Skeletal muscle tissue (tissue), 4 donors: ENCODE data around the gene PDE4B. TPM values are rescaled to one million over a fixed set of nuclear protein-coding genes. Genes with fewer than 3 reads are reported as not detected.
A peak's percentile ranks its signal among the peaks of the same experiment; 100 is the strongest.

Source experiments
- H3K27ac ChIP-seq: one replicate; pipeline ENCODE4 v1.7.0; 2013; ENCODE audit warnings: mild to moderate bottlenecking, low read depth, low read length, inconsistent platforms
- H3K27me3 ChIP-seq, 3 donors: one replicate each; pipeline ENCODE4 v1.7.0; 2013; ENCODE audit warnings: low read length in 3 of 3; ENCODE audit not compliant: control insufficient read depth in 3 of 3, insufficient read depth in 3 of 3
- H3K36me3 ChIP-seq, 3 donors: one replicate each; pipeline ENCODE4 v1.7.0; 2013; ENCODE audit warnings: low read length in 3 of 3; ENCODE audit not compliant: control insufficient read depth in 3 of 3, insufficient read depth in 3 of 3
- H3K4me1 ChIP-seq, 3 donors: one replicate each; pipeline ENCODE4 v1.7.0; 2013; ENCODE audit warnings: low read length in 3 of 3, mild to moderate bottlenecking in 3 of 3; ENCODE audit not compliant: control insufficient read depth in 3 of 3, insufficient read depth in 3 of 3
- H3K4me3 ChIP-seq, 3 donors: one replicate each; pipeline ENCODE4 v1.7.0; 2013; ENCODE audit warnings: low read length in 3 of 3
- H3K9ac ChIP-seq, 3 donors: one replicate each; pipeline ENCODE4 v1.7.0; 2013; ENCODE audit warnings: low read length in 3 of 3, mild to moderate bottlenecking in 3 of 3, moderate library complexity in 2 of 3, low read depth in 1 of 3
- H3K9me3 ChIP-seq, 3 donors: one replicate each; pipeline ENCODE4 v1.7.0; 2013; ENCODE audit warnings: low read length in 3 of 3; ENCODE audit not compliant: control insufficient read depth in 3 of 3
- total RNA-seq: library from RNA; depleted of rRNA; stranded (reverse); fragments of >200 nt; gene quantifications from one replicate; pipeline ENCODE4 v1.2.3, GENCODE V29; 2014
- donor health status: Osteomylitis.

Gene PDE4B
- total RNA-seq, 1 donor from 2014 or later = 26.6 TPM

DNA sequence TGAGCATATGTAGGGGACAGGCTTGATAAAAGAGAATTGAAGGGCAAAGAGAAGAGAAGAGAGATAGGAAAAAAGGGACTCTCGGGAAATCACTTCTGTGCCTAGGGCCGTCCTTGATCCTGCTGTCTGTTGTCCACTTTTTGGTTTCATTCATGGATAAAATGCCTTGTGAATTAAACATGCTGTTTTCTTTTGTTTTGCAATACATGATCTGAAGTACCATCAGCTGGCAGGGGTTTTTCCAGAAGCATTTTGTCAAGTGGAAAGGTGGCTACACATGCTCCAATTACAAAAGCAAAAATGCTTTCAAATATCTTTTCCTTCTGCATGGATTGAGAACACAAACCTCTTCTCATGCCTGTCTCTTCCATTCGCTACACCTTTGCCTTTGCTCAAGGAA is 361.7 kb downstream of the PDE4B start:
- no peaks in the 10 kb centered on the region for H3K27me3 ChIP-seq
- H3K4me1 ChIP-seq = no peaks in the 10 kb centered on the region
- no peak overlapping the region for H3K4me3 ChIP-seq
- no peak overlapping the region for H3K9ac ChIP-seq
- no peak overlapping the region for H3K27ac ChIP-seq
- no peaks in the 10 kb centered on the region for H3K36me3 ChIP-seq
- no peaks in the 10 kb centered on the region for H3K9me3 ChIP-seq

DNA sequence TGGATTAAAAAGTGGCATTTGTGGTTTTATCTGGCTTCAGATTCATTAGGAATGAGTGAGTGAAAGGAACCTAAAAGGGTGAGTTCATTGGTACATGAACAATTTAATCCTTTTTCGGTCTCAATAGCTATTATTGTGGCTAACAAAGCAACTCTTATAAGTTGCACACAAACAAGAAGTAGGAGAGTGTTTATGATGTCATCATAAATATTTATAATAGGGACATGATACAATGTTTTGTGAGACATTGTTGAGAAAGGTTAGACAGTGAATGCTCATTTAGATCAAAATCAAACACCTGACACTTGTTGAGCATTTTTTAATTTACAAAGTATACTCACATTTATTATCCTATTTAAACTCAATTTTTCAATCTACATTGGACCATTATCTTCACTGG is 363.4 kb downstream of the PDE4B start:
- Histone ChIP-seq H3K4me3 (no peak overlapping the region), H3K27ac (no peak overlapping the region), H3K36me3 (no peaks in the 10 kb centered on the region), H3K9ac (no peak overlapping the region), H3K4me1 (no peaks in the 10 kb centered on the region), H3K27me3 (no peaks in the 10 kb centered on the region), H3K9me3 (no peaks in the 10 kb centered on the region)

DNA sequence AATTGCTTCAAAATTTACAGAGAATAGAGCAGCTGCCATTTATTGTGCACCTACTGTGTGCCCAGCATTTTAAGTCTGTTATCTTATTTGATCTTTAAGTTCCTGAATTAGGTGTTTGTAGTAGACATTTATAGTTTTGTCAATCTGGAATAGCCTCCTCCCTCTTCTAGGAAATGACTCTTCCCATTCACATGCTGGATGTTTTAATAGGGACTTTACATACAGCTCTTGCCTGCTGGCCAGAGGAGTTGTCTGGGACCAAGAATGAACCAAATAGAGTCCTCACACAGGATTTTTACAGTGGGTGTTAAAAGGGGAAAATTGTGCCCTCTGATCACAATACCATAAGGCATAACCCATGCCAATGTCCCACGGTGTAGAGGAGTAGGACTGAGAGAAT is 367.1 kb downstream of the PDE4B start:
- Histone ChIP-seq H3K9me3 (no peaks in the 10 kb centered on the region), H3K27ac (no peak overlapping the region), H3K4me3 (no peak overlapping the region), H3K9ac (no peak overlapping the region), H3K27me3 (no peaks in the 10 kb centered on the region), H3K4me1 (no peaks in the 10 kb centered on the region), H3K36me3 (no peaks in the 10 kb centered on the region)

DNA sequence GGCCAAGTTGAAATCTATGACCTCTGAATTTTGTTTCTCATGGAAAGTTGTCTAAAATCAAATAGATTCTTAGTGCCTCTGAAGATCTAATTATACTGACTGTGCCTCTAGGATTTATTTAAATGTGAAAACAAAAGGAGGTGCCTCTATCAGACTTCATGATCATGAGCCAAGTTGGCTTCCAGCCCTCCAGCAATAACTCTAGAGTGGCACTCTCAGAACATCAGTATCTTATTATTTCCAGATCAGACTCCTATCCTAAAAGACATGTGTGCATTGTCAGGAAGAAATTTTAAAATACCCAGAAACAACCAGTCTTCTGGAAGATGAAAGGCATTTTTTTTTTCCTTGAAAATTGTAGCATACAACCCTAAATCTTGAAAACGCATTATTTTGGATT is 368.0 kb downstream of the PDE4B start:
- Histone ChIP-seq H3K36me3 (no peaks in the 10 kb centered on the region), H3K27me3 (no peaks in the 10 kb centered on the region), H3K4me3 (no peak overlapping the region), H3K4me1 (no peaks in the 10 kb centered on the region), H3K9me3 (no peaks in the 10 kb centered on the region), H3K9ac (no peak overlapping the region), H3K27ac (no peak overlapping the region)

DNA sequence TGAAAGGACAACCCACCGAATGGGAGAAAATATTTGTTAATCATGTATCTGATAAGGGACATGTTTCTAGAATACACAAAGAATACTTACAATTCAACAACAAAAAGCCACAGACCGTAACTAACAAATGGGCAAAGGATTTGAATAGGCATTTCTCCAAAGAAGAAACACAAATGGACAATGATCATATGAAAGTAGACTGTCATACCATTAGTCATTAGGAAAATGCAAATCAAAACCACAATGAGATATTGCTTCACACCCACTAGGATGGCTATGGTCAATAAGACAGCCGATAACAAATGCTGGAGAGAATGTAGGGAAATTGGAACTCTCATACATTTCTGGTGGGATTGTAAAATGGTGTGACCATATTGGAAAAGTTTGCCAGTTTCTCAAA is 374.1 kb downstream of the PDE4B start:
- Histone ChIP-seq H3K36me3 (no peaks in the 10 kb centered on the region), H3K27me3 (no peaks in the 10 kb centered on the region), H3K4me3 (no peak overlapping the region), H3K9me3 (no peaks in the 10 kb centered on the region), H3K27ac (no peak overlapping the region), H3K4me1 (peaks cover 0 to 8% (median 3%) of the 10 kb centered on the region in 3 donors), H3K9ac (no peak overlapping the region)

DNA sequence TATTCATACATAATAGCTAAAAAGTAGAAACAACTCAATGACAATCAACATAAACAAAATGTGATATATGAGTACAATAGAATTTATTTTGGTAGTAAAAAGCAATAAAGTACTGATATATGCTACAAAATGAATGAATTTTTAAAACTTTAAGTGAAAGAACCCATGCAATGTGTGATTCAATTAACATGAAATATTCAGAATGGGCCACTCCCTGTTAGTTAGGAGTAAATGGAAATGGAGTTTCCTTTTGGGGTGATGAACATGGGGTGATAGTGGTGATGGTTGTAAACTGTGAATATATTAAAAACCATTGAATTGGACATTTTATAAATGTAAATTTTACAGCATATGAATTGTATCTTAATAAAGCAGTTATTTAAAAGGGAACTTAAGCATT is 374.6 kb downstream of the PDE4B start:
- Histone ChIP-seq H3K36me3 (no peaks in the 10 kb centered on the region), H3K27ac (no peak overlapping the region), H3K9ac (no peak overlapping the region), H3K9me3 (no peaks in the 10 kb centered on the region), H3K4me1 (peaks cover 0 to 8% (median 3%) of the 10 kb centered on the region in 3 donors), H3K27me3 (no peaks in the 10 kb centered on the region), H3K4me3 (no peak overlapping the region)

DNA sequence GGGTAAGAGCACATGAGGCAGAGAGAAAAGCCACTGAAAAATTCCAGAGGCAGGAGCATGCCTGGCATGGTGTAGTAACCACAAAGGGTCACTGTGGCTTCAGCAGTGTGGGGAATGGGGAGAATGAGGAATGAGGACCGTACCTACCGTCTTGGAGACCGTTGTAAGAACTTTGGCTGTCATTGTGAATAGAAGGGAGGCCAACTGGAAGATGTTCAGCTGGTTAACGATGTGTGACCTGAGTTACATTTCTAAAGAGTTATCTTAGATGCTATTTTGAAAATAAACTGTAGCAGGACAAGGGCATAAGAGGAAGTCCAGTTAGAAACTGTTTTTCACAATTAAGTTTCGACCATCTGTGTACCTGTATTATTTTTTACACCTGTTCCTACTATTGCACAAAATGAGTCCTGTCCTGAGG is 375.8 kb downstream of the PDE4B start:
- Histone ChIP-seq H3K27ac (no peak overlapping the region), H3K9me3 (no peaks in the 10 kb centered on the region), H3K4me3 (no peak overlapping the region), H3K36me3 (no peaks in the 10 kb centered on the region), H3K9ac (no peak overlapping the region), H3K4me1 (peaks cover 0 to 8% (median 3%) of the 10 kb centered on the region in 3 donors), H3K27me3 (no peaks in the 10 kb centered on the region)

DNA sequence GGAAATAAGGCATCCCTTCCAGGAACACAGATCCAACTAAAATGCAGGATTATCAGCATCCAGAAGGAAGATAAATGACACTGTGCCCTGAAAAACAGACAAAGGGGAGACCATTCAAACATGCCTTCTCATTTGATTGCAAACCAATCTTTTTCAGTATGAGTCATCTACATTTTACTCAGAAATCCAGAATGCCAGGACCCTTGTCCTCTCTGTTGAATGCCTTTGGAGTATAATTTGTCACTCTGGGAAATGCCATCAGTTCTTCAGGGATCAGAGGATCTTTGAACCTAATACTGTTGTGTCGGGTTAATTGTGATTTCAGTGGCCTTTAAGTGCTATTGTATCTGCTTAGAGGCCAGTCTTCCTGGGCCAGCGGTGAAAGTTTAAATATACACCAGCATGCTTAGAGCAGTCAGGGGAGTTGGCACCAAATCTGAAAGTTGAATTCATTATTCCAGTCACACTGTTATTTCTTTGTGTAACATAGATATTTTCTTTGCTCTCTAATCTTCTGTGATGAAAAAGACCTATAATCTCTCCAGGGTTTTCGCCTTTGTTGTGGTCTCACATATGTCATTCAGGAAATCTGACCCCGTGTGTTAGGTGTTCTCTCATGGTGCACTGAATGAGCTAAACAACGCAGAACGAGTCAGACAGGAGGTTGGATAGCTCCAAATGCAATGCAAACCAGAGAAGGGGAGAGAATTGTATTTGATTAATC is 376.4 kb downstream of the PDE4B start:
- H3K9ac ChIP-seq = peak overlapping the region in 2 of 3 donors; percentile 5 to 25

DNA sequence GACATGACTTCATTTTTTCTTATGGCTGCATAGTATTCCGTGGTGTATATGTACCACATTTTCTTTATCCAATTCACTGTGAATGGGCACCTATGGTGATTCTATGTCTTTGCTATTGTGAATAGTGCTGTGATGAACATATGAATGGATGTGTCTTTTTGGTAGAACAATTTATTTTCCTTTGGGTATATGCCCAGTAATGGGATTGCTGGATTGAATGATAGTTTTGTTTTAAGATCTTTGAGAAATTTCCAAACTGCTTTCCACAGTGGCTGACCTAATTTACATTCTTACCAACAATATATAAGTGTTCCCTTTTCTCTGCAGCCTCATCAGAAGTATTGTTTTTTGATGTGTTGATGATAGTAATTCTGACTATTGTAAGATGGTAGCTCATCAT is 379.6 kb downstream of the PDE4B start:
- no peaks in the 10 kb centered on the region for H3K36me3 ChIP-seq
- no peaks in the 10 kb centered on the region for H3K27me3 ChIP-seq
- H3K4me1 ChIP-seq = peaks cover 0 to 8% (median 3%) of the 10 kb centered on the region in 3 donors
- no peak overlapping the region for H3K27ac ChIP-seq
- no peak overlapping the region for H3K9ac ChIP-seq
- no peak overlapping the region for H3K4me3 ChIP-seq
- no peaks in the 10 kb centered on the region for H3K9me3 ChIP-seq

More for the DNA sequence above, 376.4 kb downstream of the PDE4B start:
- H3K27ac ChIP-seq = no peak overlapping the region
- H3K4me3 ChIP-seq = no peak overlapping the region
- H3K36me3 ChIP-seq = no peaks in the 10 kb centered on the region
- H3K4me1 ChIP-seq = peaks cover 0 to 8% (median 3%) of the 10 kb centered on the region in 3 donors
- no peaks in the 10 kb centered on the region for H3K27me3 ChIP-seq
- H3K9me3 ChIP-seq = no peaks in the 10 kb centered on the region

DNA sequence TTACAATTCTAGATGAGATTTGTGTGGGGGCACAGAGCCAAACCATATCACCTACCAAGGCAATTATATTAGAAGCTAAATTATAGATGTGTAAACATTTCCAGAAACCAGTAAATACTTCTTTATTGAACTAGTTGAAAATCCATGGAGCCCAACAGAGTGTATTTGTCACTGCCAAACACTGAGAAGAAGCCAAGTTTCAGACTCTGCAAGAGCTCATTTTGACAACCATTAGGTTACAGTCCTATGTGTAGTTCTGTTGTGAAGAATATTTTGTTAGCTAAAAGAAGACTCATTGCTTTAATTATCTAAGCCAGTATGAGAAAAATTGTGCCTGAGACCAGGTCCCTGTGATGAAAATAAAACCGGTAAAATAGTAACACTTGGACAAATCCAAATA is 382.4 kb downstream of the PDE4B start:
- no peaks in the 10 kb centered on the region for H3K4me1 ChIP-seq
- H3K9ac ChIP-seq = no peak overlapping the region
- no peaks in the 10 kb centered on the region for H3K9me3 ChIP-seq
- no peak overlapping the region for H3K4me3 ChIP-seq
- H3K27ac ChIP-seq = no peak overlapping the region
- no peaks in the 10 kb centered on the region for H3K27me3 ChIP-seq
- H3K36me3 ChIP-seq = no peaks in the 10 kb centered on the region
